Breast epithelium (tissue), 4 donors: ENCODE results near the gene COL6A5. TPM values are rescaled to one million over a fixed set of nuclear protein-coding genes. Genes with fewer than 3 reads are reported as not detected.

Source experiments
- DNase-seq, 2 donors: peaks; one replicate each; pipeline ENCODE4 v3.0.0-alpha.2; 2019; ENCODE audit warnings: low spot score in 2 of 2
- H3K27ac ChIP-seq, 2 donors: fragments of 200-600 bp; sonication (generic) in 1 of 2; one replicate each; pipeline ENCODE4 v1.5.1; 2016 to 2019; ENCODE audit warnings: mild to moderate bottlenecking in 1 of 2
- H3K27me3 ChIP-seq, 2 donors: fragments of 200-600 bp; sonication (generic) in 1 of 2; one replicate each; pipeline versions ENCODE4 v1.5.1 to v1.6.0; 2017 to 2019; ENCODE audit warnings: control low read depth in 1 of 2, mild to moderate bottlenecking in 1 of 2
- H3K36me3 ChIP-seq: fragments of 200-600 bp; one replicate; pipeline ENCODE4 v1.5.1; 2019
- H3K4me1 ChIP-seq, 2 donors: fragments of 200-600 bp; sonication (generic); one replicate each; pipeline ENCODE4 v1.5.1; 2016 to 2019; ENCODE audit warnings: control low read depth in 1 of 2
- H3K4me3 ChIP-seq, 3 donors: fragments of 200-600 bp; sonication (generic); 1 replicate in 2 of 3; 2 replicates in 1 of 3; pipeline ENCODE4 v1.5.1; 2016 to 2019; ENCODE audit warnings: mild to moderate bottlenecking in 3 of 3, moderate library complexity in 2 of 3
- H3K9me3 ChIP-seq, 2 donors: fragments of 200-600 bp; sonication (generic) in 1 of 2; one replicate each; pipeline ENCODE4 v1.5.1; 2016 to 2019; ENCODE audit warnings: control low read depth in 1 of 2
- CTCF ChIP-seq, 3 donors: fragments of 450-650 bp; IDR thresholded peaks; one replicate each; pipeline ENCODE4 v1.5.1; 2016 to 2017; ENCODE audit warnings: antibody characterized with exemption in 3 of 3, mild to moderate bottlenecking in 3 of 3, moderate library complexity in 3 of 3
- POLR2A ChIP-seq: fragments of 450-650 bp; IDR thresholded peaks from one replicate; pipeline ENCODE4 v1.6.1; 2016; ENCODE audit warnings: antibody characterized with exemption, mild to moderate bottlenecking, moderate library complexity
- POLR2AphosphoS5 ChIP-seq, 3 donors: sonication (generic); formaldehyde crosslinking; IDR thresholded peaks; one replicate each; pipeline ENCODE4 v1.6.1; 2017; ENCODE audit warnings: antibody characterized with exemption in 3 of 3
- intact Hi-C: fragments of 100-400 bp; cut with DNase I; formaldehyde crosslinking; loops from one replicate; pipeline ENCODE4 v1.15.1; 2023; ENCODE audit warnings: low total_unique reads
- total RNA-seq, 3 donors: library from RNA; depleted of rRNA; stranded (reverse); fragments of >200 nt; gene quantifications; one replicate each; pipeline ENCODE4 v1.1.0, GENCODE V29; 2016

The COL6A5 gene
- total RNA-seq, 3 donors from 2014 or later = not detected

- Histone ChIP-seq H3K9me3 (no peaks in the 10 kb centered on the region), H3K27ac (no peak overlapping the region), H3K4me1 (no peaks in the 10 kb centered on the region), H3K4me3 (no peak overlapping the region), H3K36me3 (no peaks in the 10 kb centered on the region), H3K27me3 (no peaks in the 10 kb centered on the region)
- DNase-seq = no peak
- TF ChIP-seq POLR2AphosphoS5 (IDR thresholded peaks at IDR 0.05) = no peak
- no peak for TF ChIP-seq CTCF (IDR thresholded peaks at IDR 0.05)
- TF ChIP-seq POLR2A = no peak
- intact Hi-C loops = no loop called here
Measured at GRCh38 chr3:130424837-130425236, 79.4 kb downstream of the COL6A5 start.

GRCh38 chr3:130425484-130425883 lies 80.0 kb downstream of the COL6A5 start:
- TF ChIP-seq POLR2A (no peak), POLR2AphosphoS5 (IDR thresholded peaks at IDR 0.05) (no peak), CTCF (IDR thresholded peaks at IDR 0.05) (no peak)
- H3K9me3 ChIP-seq = no peaks in the 10 kb centered on the region
- intact Hi-C loops = no loop called here
- no peak overlapping the region for H3K4me3 ChIP-seq
- H3K27ac ChIP-seq = no peak overlapping the region
- no peak for DNase-seq
- H3K36me3 ChIP-seq = no peaks in the 10 kb centered on the region
- no peaks in the 10 kb centered on the region for H3K27me3 ChIP-seq
- no peaks in the 10 kb centered on the region for H3K4me1 ChIP-seq

GRCh38 chr3:130426206-130426605 lies 80.7 kb downstream of the COL6A5 start:
- Histone ChIP-seq H3K27ac (no peak overlapping the region), H3K36me3 (no peaks in the 10 kb centered on the region), H3K9me3 (no peaks in the 10 kb centered on the region), H3K27me3 (no peaks in the 10 kb centered on the region), H3K4me3 (no peak overlapping the region), H3K4me1 (no peaks in the 10 kb centered on the region)
- intact Hi-C loops = no loop called here
- TF ChIP-seq CTCF (IDR thresholded peaks at IDR 0.05) (no peak), POLR2AphosphoS5 (IDR thresholded peaks at IDR 0.05) (no peak), POLR2A (no peak)
- DNase-seq = no peak

GRCh38 chr3:130428871-130429712 lies 83.6 kb downstream of the COL6A5 start:
- Histone ChIP-seq H3K4me1 (no peaks in the 10 kb centered on the region), H3K4me3 (no peak overlapping the region), H3K36me3 (no peaks in the 10 kb centered on the region), H3K27ac (no peak overlapping the region), H3K9me3 (no peaks in the 10 kb centered on the region), H3K27me3 (no peaks in the 10 kb centered on the region)
- no peak for TF ChIP-seq POLR2A
- TF ChIP-seq CTCF (IDR thresholded peaks at IDR 0.05) = no peak
- TF ChIP-seq POLR2AphosphoS5 (IDR thresholded peaks at IDR 0.05) = no peak
- DNase-seq = no peak
- intact Hi-C loops = no loop called here

- Histone ChIP-seq H3K27me3 (no peaks in the 10 kb centered on the region), H3K4me1 (no peaks in the 10 kb centered on the region), H3K4me3 (no peak overlapping the region), H3K36me3 (no peaks in the 10 kb centered on the region), H3K9me3 (no peaks in the 10 kb centered on the region), H3K27ac (no peak overlapping the region)
- intact Hi-C loops = no loop called here
- no peak for DNase-seq
- no peak for TF ChIP-seq CTCF (IDR thresholded peaks at IDR 0.05)
- TF ChIP-seq POLR2AphosphoS5 (IDR thresholded peaks at IDR 0.05) = no peak
- TF ChIP-seq POLR2A = no peak
Measured at GRCh38 chr3:130429713-130430023, 84.2 kb downstream of the COL6A5 start.
